HG03175 (cell line): ENCODE measurements around the gene MARCHF9.

Experiments used
- ATAC-seq: cut with Tn5 transposase; IDR thresholded peaks from one replicate; pipeline ENCODE4 v1.9.1; 2021; ENCODE audit warnings: mild to moderate bottlenecking, moderate library complexity; ENCODE audit not compliant: unreplicated experiment

MARCHF9 gene

GRCh38 chr12:57736741-57737466 is 18.0 kb upstream of the MARCHF9 start:
- ATAC-seq: no peak

GRCh38 chr12:57737467-57738460 is 17.1 kb upstream of the MARCHF9 start:
- ATAC-seq: no peak

GRCh38 chr12:57738661-57739237 is 16.2 kb upstream of the MARCHF9 start, which contains the start of gene AGAP2:
TSS of gene AGAP2 (minus strand) at chr12:57738742. CDS start at chr12:57738246, 496 bp downstream.
- no peak for ATAC-seq

GRCh38 chr12:57739387-57739786 is 15.5 kb upstream of the MARCHF9 start:
- ATAC-seq: no peak

DNA sequence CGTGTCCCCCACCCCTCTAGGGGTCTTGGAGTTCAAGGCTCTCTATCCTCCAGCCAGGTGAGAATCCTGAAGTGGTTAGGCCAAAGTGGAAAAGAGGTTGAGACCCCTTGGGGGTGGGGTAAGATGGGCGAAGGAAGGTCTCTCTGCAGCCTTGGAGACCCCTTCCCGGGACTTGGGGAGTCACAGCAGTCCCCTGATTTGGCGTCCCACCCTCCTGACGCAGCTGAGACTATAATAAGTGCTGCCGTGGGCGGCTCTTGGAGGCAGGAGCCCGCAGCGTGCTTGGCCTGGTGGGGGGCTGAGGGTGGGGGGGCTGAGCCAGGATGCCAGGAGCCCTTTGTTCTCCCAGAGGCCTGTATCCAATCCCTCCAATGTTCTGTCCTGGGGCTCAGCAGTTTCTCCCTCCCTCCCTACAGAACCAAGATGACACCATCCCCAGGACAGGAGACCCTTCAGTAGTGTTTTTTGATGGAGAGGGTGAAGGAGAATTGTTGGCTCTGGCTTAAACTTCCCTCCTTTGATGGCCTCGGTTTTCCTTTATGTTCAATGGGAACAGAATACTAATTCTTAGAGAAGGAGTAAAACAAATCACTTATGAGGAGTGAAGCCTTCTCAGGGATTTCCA is 14.9 kb upstream of the MARCHF9 start:
- ATAC-seq: no peak

DNA sequence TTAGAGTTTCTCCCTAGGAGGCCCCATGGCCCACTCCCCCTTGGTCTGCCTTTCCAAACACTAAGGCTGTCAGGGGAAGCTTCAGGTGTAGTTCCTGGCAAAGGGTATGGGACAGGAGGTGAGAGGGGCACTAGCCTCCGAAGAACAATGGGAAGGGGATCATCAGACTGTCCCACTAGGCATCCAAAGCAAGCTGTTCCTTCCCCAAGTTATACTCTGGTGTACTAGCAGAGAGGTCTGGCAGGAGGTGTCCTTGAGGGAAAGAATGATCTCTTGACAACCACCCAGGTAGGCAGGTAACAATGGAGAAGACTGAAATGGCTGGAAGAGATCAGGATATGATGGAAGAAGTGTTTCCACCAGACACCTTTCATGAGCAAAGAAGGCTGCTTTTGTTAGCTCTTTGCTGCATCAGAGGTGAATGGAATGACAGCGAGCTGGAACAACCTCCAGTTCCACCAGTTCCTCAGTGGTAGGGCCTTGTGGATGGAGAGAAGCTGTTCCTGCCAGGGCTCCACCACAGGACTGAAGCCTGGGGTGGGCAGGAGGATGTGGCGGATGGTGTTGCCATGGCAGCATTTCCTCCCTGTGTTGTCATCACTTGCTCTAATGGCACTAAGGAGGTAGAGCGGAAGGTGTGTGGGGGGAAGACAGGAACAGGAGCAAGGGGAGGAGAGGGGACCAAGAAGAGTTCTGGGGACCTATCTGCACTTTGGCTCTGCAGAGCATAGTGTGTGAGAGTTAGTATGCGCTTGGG is 14.1 kb upstream of the MARCHF9 start:
- ATAC-seq: peak; percentile 70

- no peak for ATAC-seq
Observed at GRCh38 chr12:57741413-57741789, 13.5 kb upstream of the MARCHF9 start.

DNA sequence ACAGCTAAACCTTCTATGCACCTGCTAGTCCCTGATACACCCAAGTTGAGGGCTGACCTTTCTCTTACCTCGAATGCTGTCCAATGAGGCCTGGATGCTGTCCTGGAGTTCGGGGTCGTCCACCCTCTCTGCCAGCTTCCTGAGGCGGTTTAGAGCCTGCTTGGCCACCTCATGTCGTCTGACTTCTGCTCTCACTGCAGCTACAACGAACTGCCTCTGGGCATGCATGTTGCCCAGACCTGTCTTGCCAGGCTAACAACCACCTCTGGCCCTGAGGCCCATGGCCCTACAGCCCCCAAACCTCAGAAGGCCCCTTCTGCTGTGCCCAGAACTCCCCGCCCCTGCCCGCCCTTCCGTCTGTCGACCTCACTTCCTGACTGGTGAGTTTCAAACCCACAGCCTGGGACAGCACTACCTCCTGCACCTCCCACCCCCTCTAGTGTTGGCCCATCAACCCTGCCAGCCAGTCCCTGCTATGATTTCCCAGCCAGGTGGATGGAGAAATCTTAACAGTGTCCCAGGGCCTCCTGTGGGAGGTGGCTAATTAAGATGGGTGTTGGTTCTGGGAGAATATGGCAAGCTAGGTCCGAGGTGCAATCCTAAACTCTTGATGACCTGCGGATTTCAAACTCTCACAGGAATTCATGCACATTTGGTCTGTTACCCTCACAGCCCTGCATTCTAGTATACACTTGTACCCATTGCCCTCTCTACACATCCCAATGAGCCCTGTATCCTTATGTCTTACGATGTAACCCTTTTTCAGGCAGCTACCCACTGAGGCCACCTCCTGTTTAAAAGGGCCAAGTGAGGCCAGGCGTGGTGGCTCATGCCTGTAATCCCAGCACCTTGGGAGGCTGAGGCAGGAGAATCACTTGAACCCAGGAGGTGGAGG is 12.8 kb upstream of the MARCHF9 start:
- ATAC-seq: peak; percentile 58

DNA sequence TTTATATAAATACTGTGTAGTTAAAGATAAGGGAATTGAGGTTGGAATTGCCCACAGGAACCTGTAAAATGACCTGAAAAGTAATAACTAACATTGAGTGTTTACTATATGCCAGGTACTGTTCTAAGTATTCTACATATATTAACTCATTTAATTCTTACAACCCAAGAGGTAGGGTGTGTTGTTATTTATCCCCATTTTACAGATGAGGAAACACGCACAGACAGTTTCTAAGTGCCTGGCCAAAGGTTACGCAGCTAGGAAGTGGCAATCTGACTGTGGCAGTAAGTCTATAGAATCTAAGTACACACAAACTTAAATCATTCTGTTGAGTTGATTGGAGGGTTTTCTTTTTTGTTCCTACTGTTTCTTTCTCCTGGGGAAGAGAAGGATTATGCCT is 11.1 kb upstream of the MARCHF9 start:
- no peak for ATAC-seq

GRCh38 chr12:57744194-57744776 is 10.6 kb upstream of the MARCHF9 start:
- peak; percentile 33 for ATAC-seq

GRCh38 chr12:57744777-57745484 is 10.0 kb upstream of the MARCHF9 start, which contains the start of gene TSPAN31:
TSS of gene TSPAN31 (plus strand) at chr12:57745039. CDS start at chr12:57745155, 116 bp downstream.
- peak; percentile 80 for ATAC-seq

GRCh38 chr12:57745485-57745881 is 9.4 kb upstream of the MARCHF9 start:
- no peak for ATAC-seq

GRCh38 chr12:57746025-57746424 is 8.9 kb upstream of the MARCHF9 start:
- ATAC-seq: no peak

DNA sequence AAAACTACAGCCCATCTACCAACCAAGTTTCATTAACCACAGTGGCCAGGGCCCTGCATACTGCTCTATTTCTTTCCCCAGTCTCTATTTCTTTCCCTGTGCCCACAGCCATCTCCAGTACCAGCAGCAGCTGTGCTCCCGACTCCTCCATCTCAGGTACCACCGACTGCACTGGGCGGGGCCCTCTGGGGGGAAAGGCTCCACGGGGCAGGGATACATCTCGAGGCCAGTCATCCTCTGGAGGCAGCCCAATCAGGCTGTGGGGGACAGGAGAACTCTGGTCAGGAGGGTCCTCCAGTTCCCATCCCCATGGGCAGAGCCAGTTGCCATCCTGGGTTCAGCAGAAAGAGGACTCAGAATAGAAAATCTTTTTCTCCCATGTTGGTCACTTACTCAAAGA is 5.8 kb upstream of the MARCHF9 start:
- ATAC-seq: no peak

GRCh38 chr12:57750561-57751431 is 4.1 kb upstream of the MARCHF9 start:
- no peak for ATAC-seq

DNA sequence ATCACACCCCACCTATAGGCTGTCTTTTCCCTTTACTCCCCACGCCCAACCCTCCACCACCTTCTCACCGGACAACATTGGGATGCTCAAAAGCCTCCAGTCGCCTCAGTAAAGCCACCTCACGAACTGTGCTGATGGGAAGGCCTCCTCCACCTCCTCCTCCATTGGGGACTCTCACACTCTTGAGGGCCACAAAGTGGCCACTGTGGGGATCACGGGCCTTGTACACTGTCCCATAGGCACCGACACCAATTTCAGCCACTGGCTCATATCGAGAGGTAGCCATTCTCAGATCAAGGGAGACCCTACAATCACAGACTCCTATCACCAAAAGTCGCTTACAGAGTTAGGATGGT is 3.5 kb upstream of the MARCHF9 start:
- no peak for ATAC-seq
